Breast epithelium (tissue), 4 donors: ENCODE results near the gene ROPN1L. TPM values are rescaled to one million over a fixed set of nuclear protein-coding genes. Genes with fewer than 3 reads are reported as not detected.

ENCODE experiments used
- DNase-seq, 2 donors: peaks; one replicate each; pipeline ENCODE4 v3.0.0-alpha.2; 2019; ENCODE audit warnings: low spot score in 2 of 2
- H3K27ac ChIP-seq, 2 donors: fragments of 200-600 bp; sonication (generic) in 1 of 2; one replicate each; pipeline ENCODE4 v1.5.1; 2016 to 2019; ENCODE audit warnings: mild to moderate bottlenecking in 1 of 2
- H3K27me3 ChIP-seq, 2 donors: fragments of 200-600 bp; sonication (generic) in 1 of 2; one replicate each; pipeline versions ENCODE4 v1.5.1 to v1.6.0; 2017 to 2019; ENCODE audit warnings: control low read depth in 1 of 2, mild to moderate bottlenecking in 1 of 2
- H3K36me3 ChIP-seq: fragments of 200-600 bp; one replicate; pipeline ENCODE4 v1.5.1; 2019
- H3K4me1 ChIP-seq, 2 donors: fragments of 200-600 bp; sonication (generic); one replicate each; pipeline ENCODE4 v1.5.1; 2016 to 2019; ENCODE audit warnings: control low read depth in 1 of 2
- H3K4me3 ChIP-seq, 3 donors: fragments of 200-600 bp; sonication (generic); 1 replicate in 2 of 3; 2 replicates in 1 of 3; pipeline ENCODE4 v1.5.1; 2016 to 2019; ENCODE audit warnings: mild to moderate bottlenecking in 3 of 3, moderate library complexity in 2 of 3
- H3K9me3 ChIP-seq, 2 donors: fragments of 200-600 bp; sonication (generic) in 1 of 2; one replicate each; pipeline ENCODE4 v1.5.1; 2016 to 2019; ENCODE audit warnings: control low read depth in 1 of 2
- POLR2A ChIP-seq: fragments of 450-650 bp; IDR thresholded peaks from one replicate; pipeline ENCODE4 v1.6.1; 2016; ENCODE audit warnings: antibody characterized with exemption, mild to moderate bottlenecking, moderate library complexity
- POLR2AphosphoS5 ChIP-seq, 3 donors: sonication (generic); formaldehyde crosslinking; IDR thresholded peaks; one replicate each; pipeline ENCODE4 v1.6.1; 2017; ENCODE audit warnings: antibody characterized with exemption in 3 of 3
- intact Hi-C: fragments of 100-400 bp; cut with DNase I; formaldehyde crosslinking; loops from one replicate; pipeline ENCODE4 v1.15.1; 2023; ENCODE audit warnings: low total_unique reads
- total RNA-seq, 3 donors: library from RNA; depleted of rRNA; stranded (reverse); fragments of >200 nt; gene quantifications; one replicate each; pipeline ENCODE4 v1.1.0, GENCODE V29; 2016
- TF ChIP-seq, protein P1 (sequence below), 3 donors: fragments of 450-650 bp; IDR thresholded peaks; one replicate each; pipeline ENCODE4 v1.5.1; 2016 to 2017; ENCODE audit warnings: antibody characterized with exemption in 3 of 3, mild to moderate bottlenecking in 3 of 3, moderate library complexity in 3 of 3

The ROPN1L gene
- total RNA-seq, 3 donors from 2014 or later: 0.29 to 2.9 (median 0.48) TPM

DNA sequence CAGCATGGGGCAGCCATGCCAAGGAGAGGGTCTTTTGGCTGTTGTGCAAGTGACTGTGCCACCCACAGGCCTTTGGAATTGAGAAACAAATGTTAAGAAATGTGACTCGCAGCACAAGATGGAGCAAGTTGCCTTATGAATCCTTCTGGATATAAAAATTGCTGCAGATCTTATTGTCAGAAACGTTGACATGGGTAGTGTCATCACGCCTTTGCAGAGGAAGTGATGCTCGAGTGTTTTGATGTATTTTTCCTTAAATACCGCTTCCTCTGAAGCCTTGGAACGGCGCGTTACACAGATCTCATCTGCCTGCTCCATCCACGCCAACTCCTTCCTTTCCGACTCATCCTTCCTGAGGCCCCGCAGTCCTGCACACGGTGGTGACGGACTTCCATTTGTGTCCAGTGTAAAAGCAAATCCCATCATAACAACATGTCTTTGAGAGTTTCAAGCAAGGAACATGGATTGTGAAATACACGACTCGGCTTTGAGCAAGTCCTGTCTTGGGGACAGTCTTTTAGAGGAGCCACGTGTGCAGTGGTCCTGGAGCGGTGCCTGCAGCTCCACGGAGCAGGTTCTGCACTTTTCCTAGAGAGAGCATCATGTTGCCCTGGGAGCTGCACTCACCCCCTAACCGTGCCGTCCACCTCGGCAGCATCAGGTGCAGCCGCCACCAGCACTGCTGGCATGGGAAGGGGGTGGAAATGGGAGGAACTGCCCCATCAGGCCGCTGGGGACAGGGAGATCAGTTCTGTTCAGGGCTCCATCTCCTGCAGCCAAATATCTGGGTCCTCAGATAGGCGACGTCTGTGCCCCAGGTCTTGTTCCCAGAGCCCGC is 15.1 kb downstream of the ROPN1L start:
- Histone ChIP-seq H3K27me3 (no peaks in the 10 kb centered on the region), H3K9me3 (no peaks in the 10 kb centered on the region), H3K27ac (no peak overlapping the region), H3K36me3 (no peaks in the 10 kb centered on the region), H3K4me3 (no peak overlapping the region), H3K4me1 (peaks cover 0 to 3% of the 10 kb centered on the region in 2 donors)
- no peak for TF ChIP-seq POLR2AphosphoS5 (IDR thresholded peaks at IDR 0.05)
- TF ChIP-seq, protein P1, sequence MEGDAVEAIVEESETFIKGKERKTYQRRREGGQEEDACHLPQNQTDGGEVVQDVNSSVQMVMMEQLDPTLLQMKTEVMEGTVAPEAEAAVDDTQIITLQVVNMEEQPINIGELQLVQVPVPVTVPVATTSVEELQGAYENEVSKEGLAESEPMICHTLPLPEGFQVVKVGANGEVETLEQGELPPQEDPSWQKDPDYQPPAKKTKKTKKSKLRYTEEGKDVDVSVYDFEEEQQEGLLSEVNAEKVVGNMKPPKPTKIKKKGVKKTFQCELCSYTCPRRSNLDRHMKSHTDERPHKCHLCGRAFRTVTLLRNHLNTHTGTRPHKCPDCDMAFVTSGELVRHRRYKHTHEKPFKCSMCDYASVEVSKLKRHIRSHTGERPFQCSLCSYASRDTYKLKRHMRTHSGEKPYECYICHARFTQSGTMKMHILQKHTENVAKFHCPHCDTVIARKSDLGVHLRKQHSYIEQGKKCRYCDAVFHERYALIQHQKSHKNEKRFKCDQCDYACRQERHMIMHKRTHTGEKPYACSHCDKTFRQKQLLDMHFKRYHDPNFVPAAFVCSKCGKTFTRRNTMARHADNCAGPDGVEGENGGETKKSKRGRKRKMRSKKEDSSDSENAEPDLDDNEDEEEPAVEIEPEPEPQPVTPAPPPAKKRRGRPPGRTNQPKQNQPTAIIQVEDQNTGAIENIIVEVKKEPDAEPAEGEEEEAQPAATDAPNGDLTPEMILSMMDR (IDR thresholded peaks at IDR 0.05): no peak
- TF ChIP-seq POLR2A: no peak
- DNase-seq: no peak
- intact Hi-C loops: no loop called here

DNA sequence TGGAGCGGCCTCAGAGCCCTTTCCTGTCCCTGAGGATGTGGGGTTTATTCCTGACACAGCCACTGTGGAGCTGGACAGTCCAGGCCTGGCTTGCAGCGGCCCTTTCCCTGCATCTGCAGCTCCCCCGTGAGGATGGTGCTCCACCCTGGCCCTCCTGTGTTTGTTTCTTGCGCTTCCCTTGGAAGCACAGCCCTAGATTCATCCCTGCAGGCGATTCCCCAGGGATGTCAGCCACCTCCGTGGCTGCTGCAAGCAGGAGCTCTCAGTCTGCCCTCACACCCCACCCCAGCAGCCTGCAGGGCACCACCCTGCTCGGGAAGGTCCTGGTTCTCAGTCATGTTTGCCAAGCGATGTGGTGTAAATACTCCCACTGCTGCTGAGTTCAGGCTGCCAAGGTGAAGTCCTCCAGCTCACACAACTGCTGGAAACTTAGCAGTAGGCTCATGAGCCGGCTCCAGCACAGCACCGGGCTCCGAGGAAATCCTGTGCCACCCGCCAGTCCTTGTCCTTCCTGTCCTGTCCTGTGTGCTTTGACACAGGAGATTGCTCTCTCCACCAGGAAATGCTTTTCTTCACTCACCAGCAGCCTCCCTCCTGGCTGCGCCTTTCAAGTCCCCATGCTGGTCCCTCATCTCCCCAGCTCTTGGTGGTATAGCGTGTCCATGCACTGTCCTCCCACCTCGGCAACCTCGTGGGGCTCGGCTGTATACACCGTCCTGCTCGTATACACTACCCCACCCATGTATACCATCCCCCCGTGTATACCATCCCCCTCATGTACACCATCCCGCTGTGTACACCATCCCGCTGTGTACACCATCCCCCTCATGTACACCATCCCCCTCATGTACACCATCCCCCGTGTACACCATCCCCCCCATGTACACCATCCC is 16.2 kb downstream of the ROPN1L start:
- intact Hi-C loops: no loop called here
- H3K36me3 ChIP-seq: no peaks in the 10 kb centered on the region
- TF ChIP-seq POLR2A (no peak), POLR2AphosphoS5 (IDR thresholded peaks at IDR 0.05) (no peak)
- DNase-seq: peak; percentile 37 to 73
- no peak overlapping the region for H3K4me3 ChIP-seq
- peak overlapping the region in 1 of 2 donors; percentile 19 for H3K27ac ChIP-seq
- H3K27me3 ChIP-seq: no peaks in the 10 kb centered on the region
- H3K9me3 ChIP-seq: no peaks in the 10 kb centered on the region
- H3K4me1 ChIP-seq: peaks cover 0 to 3% of the 10 kb centered on the region in 2 donors

DNA sequence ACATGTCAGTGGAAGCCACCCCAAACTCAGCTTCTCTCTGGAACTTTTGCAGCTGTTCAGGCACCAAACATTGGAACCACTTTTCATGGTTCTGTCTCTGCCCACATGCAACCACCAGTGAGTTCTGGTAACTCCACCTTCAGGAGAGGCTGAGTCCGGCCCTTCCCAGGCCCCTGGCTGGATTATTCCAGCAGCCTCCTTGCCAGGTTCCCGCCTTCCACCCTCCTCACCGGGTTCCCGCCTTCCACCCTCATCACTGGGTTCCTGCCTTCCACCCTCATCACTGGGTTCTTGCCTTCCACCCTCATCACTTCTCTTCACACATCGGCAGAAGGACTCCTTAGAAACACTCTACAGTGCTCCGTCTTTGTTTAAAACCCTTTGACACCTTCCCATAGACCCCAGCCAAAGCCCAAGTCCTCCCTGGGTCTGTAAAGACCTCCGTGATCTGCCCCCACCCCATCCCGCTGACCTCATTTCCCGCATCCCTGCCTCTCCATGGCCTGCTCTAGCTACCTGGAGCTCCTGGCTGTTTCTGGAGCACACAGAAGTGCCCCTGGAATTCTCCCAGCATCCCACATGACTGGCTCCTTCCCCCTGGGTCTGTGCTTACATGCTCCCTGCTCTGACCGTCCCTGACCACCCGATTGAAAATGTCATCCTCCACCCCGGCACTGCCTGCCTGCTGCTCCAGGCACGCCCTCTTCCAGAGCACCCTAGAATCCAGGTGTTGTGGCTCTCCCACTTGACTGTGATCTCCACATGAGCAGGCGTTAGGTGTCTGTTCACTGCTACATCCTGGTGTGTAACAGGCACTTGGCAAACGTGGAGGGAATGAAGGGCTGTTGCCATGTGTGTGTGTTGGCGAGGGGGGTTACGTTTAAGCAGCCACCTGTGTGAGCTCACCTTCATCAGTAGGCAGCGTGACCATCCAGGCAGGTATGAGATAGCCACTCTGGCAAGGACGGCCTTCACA is 17.7 kb downstream of the ROPN1L start:
- TF ChIP-seq POLR2AphosphoS5 (IDR thresholded peaks at IDR 0.05) (no peak), POLR2A (no peak)
- TF ChIP-seq, protein P1 (IDR thresholded peaks at IDR 0.05): no peak
- H3K4me3 ChIP-seq: no peak overlapping the region
- no peak for DNase-seq
- H3K4me1 ChIP-seq: peaks cover 0 to 3% of the 10 kb centered on the region in 2 donors
- H3K9me3 ChIP-seq: no peaks in the 10 kb centered on the region
- no peak overlapping the region for H3K27ac ChIP-seq
- no peaks in the 10 kb centered on the region for H3K27me3 ChIP-seq
- intact Hi-C loops: loop anchor here (10.0 kb wide), 1 partner anchor 165 kb away; no protein-coding TSS in a partner anchor
- H3K36me3 ChIP-seq: no peaks in the 10 kb centered on the region

DNA sequence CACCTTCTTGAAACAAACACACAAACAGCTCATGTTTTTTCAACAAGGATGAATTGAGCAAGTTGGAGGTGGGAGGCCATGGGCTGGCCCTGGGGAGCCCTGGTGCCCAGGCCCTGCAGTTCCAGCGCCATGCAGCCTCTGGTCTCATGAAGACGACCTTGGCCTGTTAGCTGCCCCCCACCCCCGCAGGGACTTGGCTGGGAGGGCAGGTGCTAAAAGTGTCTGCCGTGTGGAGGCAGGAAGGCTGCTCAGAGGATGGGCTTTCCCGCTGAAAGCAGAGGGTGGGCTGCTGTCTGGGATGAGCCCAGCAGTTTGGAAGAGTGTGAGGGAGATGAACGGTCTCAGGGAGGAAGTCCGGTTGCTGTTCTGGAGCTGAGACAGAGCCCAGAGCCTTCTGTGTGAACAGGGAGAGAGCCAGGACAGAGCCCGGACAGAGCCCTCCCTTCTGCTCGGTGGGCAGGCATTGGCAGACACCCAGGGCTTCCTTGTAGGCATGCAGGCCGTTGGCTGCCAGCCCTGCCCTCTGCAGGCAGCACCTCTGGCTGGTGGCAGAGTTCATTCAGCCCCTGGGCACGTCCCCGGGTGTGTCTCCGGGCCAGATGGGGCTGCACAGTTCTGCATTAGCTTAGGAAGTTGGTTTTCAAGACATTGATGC is 18.7 kb downstream of the ROPN1L start:
- TF ChIP-seq, protein P1 (IDR thresholded peaks at IDR 0.05): no peak
- TF ChIP-seq POLR2A (no peak), POLR2AphosphoS5 (IDR thresholded peaks at IDR 0.05) (no peak)
- H3K27me3 ChIP-seq: no peaks in the 10 kb centered on the region
- no peaks in the 10 kb centered on the region for H3K36me3 ChIP-seq
- H3K4me1 ChIP-seq: peaks cover 0 to 3% of the 10 kb centered on the region in 2 donors
- no peak overlapping the region for H3K4me3 ChIP-seq
- DNase-seq: no peak
- H3K27ac ChIP-seq: no peak overlapping the region
- no peaks in the 10 kb centered on the region for H3K9me3 ChIP-seq
- intact Hi-C loops: loop anchor here (10.0 kb wide), 1 partner anchor 164 kb away; no protein-coding TSS in a partner anchor
